Tibial nerve (tissue), 4 donors: Measurements from ENCODE around the gene CDK2. TPM values are rescaled to one million over a fixed set of nuclear protein-coding genes. Genes with fewer than 3 reads are reported as not detected.

ENCODE experiments used
- DNase-seq, 2 donors: peaks; one replicate each; pipeline ENCODE4 v3.0.0-alpha.2; 2019; ENCODE audit warnings: low spot score in 2 of 2
- H3K27ac ChIP-seq, 4 donors: fragments of 200-600 bp; sonication (generic) in 3 of 4; one replicate each; pipeline ENCODE4 v1.5.1; 2017 to 2019; ENCODE audit warnings: mild to moderate bottlenecking in 1 of 4
- H3K27me3 ChIP-seq, 2 donors: fragments of 200-600 bp; sonication (generic) in 1 of 2; one replicate each; pipeline versions ENCODE4 v1.5.1 to v1.6.0; 2017 to 2019
- H3K36me3 ChIP-seq, 3 donors: fragments of 200-600 bp; sonication (generic); one replicate each; pipeline ENCODE4 v1.5.1; 2018 to 2019
- H3K4me1 ChIP-seq, 4 donors: fragments of 200-600 bp; sonication (generic) in 3 of 4; one replicate each; pipeline ENCODE4 v1.5.1; 2017 to 2019
- H3K4me3 ChIP-seq, 4 donors: fragments of 200-600 bp; sonication (generic) in 3 of 4; one replicate each; pipeline ENCODE4 v1.5.1; 2017 to 2019; ENCODE audit warnings: mild to moderate bottlenecking in 1 of 4, moderate library complexity in 1 of 4
- H3K9me3 ChIP-seq, 4 donors: fragments of 200-600 bp; sonication (generic) in 3 of 4; one replicate each; pipeline ENCODE4 v1.5.1; 2017 to 2019
- EP300 ChIP-seq, 2 donors: sonication (generic); formaldehyde crosslinking; IDR thresholded peaks; one replicate each; pipeline ENCODE4 v1.6.1; 2017; ENCODE audit warnings: antibody characterized with exemption in 2 of 2, mild to moderate bottlenecking in 1 of 2
- POLR2A ChIP-seq, 2 donors: fragments of 450-650 bp; IDR thresholded peaks; one replicate each; pipeline ENCODE4 v1.6.1; 2017; ENCODE audit warnings: antibody characterized with exemption in 2 of 2, mild to moderate bottlenecking in 2 of 2, moderate library complexity in 2 of 2
- WGBS, 2 donors: methylation state at CpG; one replicate each; pipeline ENCODE4 v1.1.5; 2018; 5-methylcytosine and 5-hydroxymethylcytosine counted together
- total RNA-seq, 4 donors: library from RNA; depleted of rRNA; stranded (reverse); fragments of >200 nt; gene quantifications; one replicate each; pipeline ENCODE4 v1.1.0, GENCODE V29; 2016
- TF ChIP-seq, protein P1 (sequence below), 5 experiments: fragments of 200-600 bp in 3 of 5; fragments of 450-650 bp in 2 of 5; sonication (generic) in 3 of 5; IDR thresholded peaks; one replicate each; pipeline ENCODE4 v1.5.1; 2016 to 2019; ENCODE audit warnings: antibody characterized with exemption in 5 of 5, mild to moderate bottlenecking in 3 of 5, moderate library complexity in 2 of 5

The CDK2 gene
- total RNA-seq, 4 donors from 2014 or later = 10.3 to 22.2 (median 13.8) TPM

- Histone ChIP-seq H3K36me3 (peaks cover 0 to 25% (median 0%) of the 10 kb centered on the region in 3 donors), H3K9me3 (no peaks in the 10 kb centered on the region), H3K27ac (no peak overlapping the region), H3K4me3 (no peak overlapping the region), H3K27me3 (no peaks in the 10 kb centered on the region), H3K4me1 (no peaks in the 10 kb centered on the region)
- TF ChIP-seq EP300 (IDR thresholded peaks at IDR 0.05) (no peak), POLR2A (IDR thresholded peaks at IDR 0.05) (no peak)
- DNase-seq = no peak
- 53 to 55% methylated on average over 2 of the region's 2 CpGs for WGBS, 2 donors
These were observed 47.6 kb downstream of the CDK2 start for GRCh38 chr12:56014205-56014604.

- peaks cover 0 to 28% (median 24%) of the 10 kb centered on the region in 4 donors for H3K4me1 ChIP-seq
- no peak for DNase-seq
- no peaks in the 10 kb centered on the region for H3K9me3 ChIP-seq
- no peak overlapping the region for H3K27ac ChIP-seq
- TF ChIP-seq, protein P1, sequence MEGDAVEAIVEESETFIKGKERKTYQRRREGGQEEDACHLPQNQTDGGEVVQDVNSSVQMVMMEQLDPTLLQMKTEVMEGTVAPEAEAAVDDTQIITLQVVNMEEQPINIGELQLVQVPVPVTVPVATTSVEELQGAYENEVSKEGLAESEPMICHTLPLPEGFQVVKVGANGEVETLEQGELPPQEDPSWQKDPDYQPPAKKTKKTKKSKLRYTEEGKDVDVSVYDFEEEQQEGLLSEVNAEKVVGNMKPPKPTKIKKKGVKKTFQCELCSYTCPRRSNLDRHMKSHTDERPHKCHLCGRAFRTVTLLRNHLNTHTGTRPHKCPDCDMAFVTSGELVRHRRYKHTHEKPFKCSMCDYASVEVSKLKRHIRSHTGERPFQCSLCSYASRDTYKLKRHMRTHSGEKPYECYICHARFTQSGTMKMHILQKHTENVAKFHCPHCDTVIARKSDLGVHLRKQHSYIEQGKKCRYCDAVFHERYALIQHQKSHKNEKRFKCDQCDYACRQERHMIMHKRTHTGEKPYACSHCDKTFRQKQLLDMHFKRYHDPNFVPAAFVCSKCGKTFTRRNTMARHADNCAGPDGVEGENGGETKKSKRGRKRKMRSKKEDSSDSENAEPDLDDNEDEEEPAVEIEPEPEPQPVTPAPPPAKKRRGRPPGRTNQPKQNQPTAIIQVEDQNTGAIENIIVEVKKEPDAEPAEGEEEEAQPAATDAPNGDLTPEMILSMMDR (IDR thresholded peaks at IDR 0.05) = no peak
- TF ChIP-seq EP300 (IDR thresholded peaks at IDR 0.05) (no peak), POLR2A (IDR thresholded peaks at IDR 0.05) (no peak)
- H3K36me3 ChIP-seq = peaks cover 0 to 20% (median 0%) of the 10 kb centered on the region in 3 donors
- 89 to 90% methylated on average over 4 of the region's 4 CpGs for WGBS, 2 donors
- no peaks in the 10 kb centered on the region for H3K27me3 ChIP-seq
- H3K4me3 ChIP-seq = no peak overlapping the region
These were observed 50.6 kb downstream of the CDK2 start for GRCh38 chr12:56017181-56017580.

- Histone ChIP-seq H3K9me3 (no peaks in the 10 kb centered on the region), H3K27me3 (no peaks in the 10 kb centered on the region), H3K27ac (no peak overlapping the region), H3K4me1 (peaks cover 0 to 35% (median 26%) of the 10 kb centered on the region in 4 donors), H3K4me3 (no peak overlapping the region), H3K36me3 (peaks cover 0 to 18% (median 0%) of the 10 kb centered on the region in 3 donors)
- TF ChIP-seq, protein P1 (IDR thresholded peaks at IDR 0.05) = no peak
- TF ChIP-seq POLR2A (IDR thresholded peaks at IDR 0.05) (no peak), EP300 (IDR thresholded peaks at IDR 0.05) (no peak)
- WGBS, 2 donors = 93 to 97% methylated on average over 1 of the region's 1 CpG
- DNase-seq = no peak
These were observed 51.7 kb downstream of the CDK2 start for GRCh38 chr12:56018356-56018755.

GRCh38 chr12:56020423-56021184 lies 54.0 kb downstream of the CDK2 start, which contains the start of gene IKZF4:
Gene IKZF4 (plus strand): TSS chr12:56021043. CDS start chr12:56021494, 451 bp downstream.
- Histone ChIP-seq H3K27me3 (no peaks in the 10 kb centered on the region), H3K4me3 (peak within 1 kb of the TSS; percentile 13 to 43 (median 33)), H3K36me3 (peaks cover 0 to 25% (median 0%) of the 10 kb centered on the region in 3 donors), H3K27ac (peak within 1 kb of the TSS; percentile 73 to 91 (median 82)), H3K4me1 (peaks cover 0 to 35% (median 26%) of the 10 kb centered on the region in 4 donors), H3K9me3 (no peaks in the 10 kb centered on the region)
- TF ChIP-seq POLR2A (IDR thresholded peaks at IDR 0.05) (no peak), EP300 (IDR thresholded peaks at IDR 0.05) (no peak)
- TF ChIP-seq, protein P1 (IDR thresholded peaks at IDR 0.05) = no peak
- no peak for DNase-seq
- 3 to 9% methylated on average over 9 to 10 of the region's 10 CpGs for WGBS, 2 donors

DNA sequence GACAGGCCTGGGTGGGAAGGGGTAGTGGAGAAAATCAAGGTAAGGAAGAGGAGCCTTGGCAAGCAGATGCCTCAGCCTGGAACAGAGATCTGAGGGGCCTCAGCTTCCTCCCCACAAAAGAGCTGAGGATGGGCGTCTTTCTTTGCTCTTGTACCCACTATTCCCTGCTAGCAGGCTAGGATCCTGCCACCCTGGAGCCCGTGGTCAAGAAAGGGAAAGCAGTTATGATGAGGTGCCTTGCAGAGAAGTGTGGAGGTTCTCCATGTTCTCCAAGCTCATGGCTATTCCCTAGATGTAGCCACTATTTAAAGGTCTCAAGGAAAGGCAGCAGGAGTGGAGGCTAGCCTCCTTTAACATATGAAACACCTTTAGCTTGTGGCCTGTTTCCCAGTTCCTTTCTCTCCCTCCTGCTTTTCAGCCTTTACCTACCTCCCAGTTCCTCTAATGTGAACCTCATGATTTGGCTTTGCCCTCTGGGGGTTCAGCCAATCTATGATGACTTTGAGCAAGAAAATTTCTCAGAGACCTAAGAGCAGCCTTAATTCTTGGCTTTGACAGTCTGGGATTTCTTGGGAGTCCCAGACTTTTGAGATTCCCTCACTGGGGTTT lies 55.4 kb downstream of the CDK2 start:
- 23 to 36% methylated on average over 2 of the region's 2 CpGs for WGBS, 2 donors
- Histone ChIP-seq H3K4me1 (peaks cover 0 to 35% (median 26%) of the 10 kb centered on the region in 4 donors), H3K4me3 (peak overlapping the region in 3 of 4 donors; percentile 29 to 43 (median 37)), H3K9me3 (no peaks in the 10 kb centered on the region), H3K36me3 (peaks cover 0 to 38% (median 0%) of the 10 kb centered on the region in 3 donors), H3K27ac (peak overlapping the region; percentile 73 to 91 (median 82)), H3K27me3 (no peaks in the 10 kb centered on the region)
- no peak for DNase-seq
- TF ChIP-seq EP300 (IDR thresholded peaks at IDR 0.05) (no peak), POLR2A (IDR thresholded peaks at IDR 0.05) (no peak)
- TF ChIP-seq, protein P1 (IDR thresholded peaks at IDR 0.05) = no peak

Other genes starting within 250 kb of the CDK2 start
- 10 to 100 TPM; 28.0 to 54.6 (median 38.4) TPM for gene RDH5, start 246.4 kb upstream of the CDK2 start, total RNA-seq
- gene CD63, start 237.8 kb upstream of the CDK2 start, total RNA-seq = 100 to 1,000 TPM; 478 to 624 (median 544) TPM
- 1 to 10 TPM; 1.8 to 5.7 (median 4.0) TPM for gene GDF11, start 223.7 kb upstream of the CDK2 start, total RNA-seq
- gene SARNP, start 149.1 kb upstream of the CDK2 start, total RNA-seq = 10 to 100 TPM; 33.3 to 62.8 (median 52.8) TPM
- 10 to 100 TPM; 12.9 to 18.6 (median 14.5) TPM for gene ORMDL2, start 148.8 kb upstream of the CDK2 start, total RNA-seq
- 10 to 100 TPM; 34.5 to 51.2 (median 40.9) TPM for gene DNAJC14, start 137.2 kb upstream of the CDK2 start, total RNA-seq
- 10 to 100 TPM in 1 of 4 donors, 1 to 10 TPM in 3; 3.1 to 35.1 (median 5.6) TPM for gene MMP19, start 123.9 kb upstream of the CDK2 start, total RNA-seq
- gene PYM1, start 38.9 kb upstream of the CDK2 start, total RNA-seq = 10 to 100 TPM; 25.3 to 53.4 (median 39.9) TPM
- gene DGKA, start 35.7 kb upstream of the CDK2 start, total RNA-seq = 100 to 1,000 TPM in 1 of 4 donors, 10 to 100 TPM in 3; 24.9 to 544 (median 34.3) TPM
- 1 to 10 TPM in 1 of 4 donors, under 1 TPM in 1, not detected in 2; 0.87 to 1.6 TPM for gene PMEL, start 788 bp upstream of the CDK2 start, total RNA-seq
- 100 to 1,000 TPM in 1 of 4 donors, 10 to 100 TPM in 3; 71.7 to 111 (median 83.0) TPM for gene RAB5B, start 7.2 kb downstream of the CDK2 start, total RNA-seq
- gene SUOX, start 30.4 kb downstream of the CDK2 start, total RNA-seq = 10 to 100 TPM; 20.4 to 39.1 (median 28.1) TPM
- 1 to 10 TPM; 3.8 to 9.6 (median 6.4) TPM for gene IKZF4, start 54.2 kb downstream of the CDK2 start, total RNA-seq
- 1,000 to 10,000 TPM in 2 of 4 donors, 100 to 1,000 TPM in 2; 308 to 1,324 (median 859) TPM for gene RPS26, start 75.1 kb downstream of the CDK2 start, total RNA-seq
- gene ERBB3, start 113.3 kb downstream of the CDK2 start, total RNA-seq = 100 to 1,000 TPM in 2 of 4 donors, 10 to 100 TPM in 2; 90.6 to 165 (median 99.8) TPM
- 100 to 1,000 TPM in 1 of 4 donors, 10 to 100 TPM in 3; 79.6 to 104 (median 93.5) TPM for gene PA2G4, start 137.7 kb downstream of the CDK2 start, total RNA-seq
- gene RPL41, start 149.8 kb downstream of the CDK2 start, total RNA-seq = 1,000 to 10,000 TPM; 2,638 to 4,802 (median 2,805) TPM
- gene ZC3H10, start 151.4 kb downstream of the CDK2 start, total RNA-seq = 1 to 10 TPM; 2.9 to 5.1 (median 4.8) TPM
- 100 to 1,000 TPM in 3 of 4 donors, 10 to 100 TPM in 1; 91.2 to 235 (median 210) TPM for gene ESYT1, start 161.4 kb downstream of the CDK2 start, total RNA-seq
- 10 to 100 TPM; 43.5 to 80.4 (median 59.1) TPM for gene MYL6B, start 185.8 kb downstream of the CDK2 start, total RNA-seq
- 1,000 to 10,000 TPM; 1,194 to 1,879 (median 1,515) TPM for gene MYL6, start 191.5 kb downstream of the CDK2 start, total RNA-seq
- 100 to 1,000 TPM; 104 to 139 (median 117) TPM for gene SMARCC2, start 222.7 kb downstream of the CDK2 start, total RNA-seq